HG02943 (cell line): ENCODE results near the gene GPD2.
A peak's percentile ranks its signal among the peaks of the same experiment; 100 is the strongest.
"Not testable (repeated sequence)": the region's sequence is repeated elsewhere in the genome, so short reads cannot be mapped to it uniquely, and the experiment has no call there.

Source experiments
- ATAC-seq: cut with Tn5 transposase; IDR thresholded peaks from one replicate; pipeline ENCODE4 v1.9.1; 2021; ENCODE audit warnings: mild to moderate bottlenecking, low read depth, moderate library complexity; ENCODE audit not compliant: unreplicated experiment

Gene GPD2

DNA sequence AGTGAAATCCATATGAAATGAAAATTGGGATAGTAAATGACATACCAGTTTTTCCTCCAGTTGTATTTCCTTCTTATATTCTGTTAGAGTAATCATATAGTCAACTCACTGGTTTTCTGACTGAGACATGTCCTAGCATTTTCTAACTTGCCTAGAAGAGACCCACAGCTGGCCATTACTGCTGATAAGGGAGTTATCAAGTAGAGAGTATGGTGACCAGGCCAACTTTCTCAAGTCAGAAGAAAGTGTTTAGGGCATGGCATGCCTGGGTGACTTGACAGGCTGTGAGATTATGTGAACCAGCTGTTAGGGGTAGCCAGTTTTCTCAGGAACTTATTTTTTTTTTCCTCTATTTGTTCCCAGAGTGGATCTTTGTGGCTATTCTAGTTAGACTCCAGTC is 81.2 kb downstream of the GPD2 start:
- no peak for ATAC-seq

DNA sequence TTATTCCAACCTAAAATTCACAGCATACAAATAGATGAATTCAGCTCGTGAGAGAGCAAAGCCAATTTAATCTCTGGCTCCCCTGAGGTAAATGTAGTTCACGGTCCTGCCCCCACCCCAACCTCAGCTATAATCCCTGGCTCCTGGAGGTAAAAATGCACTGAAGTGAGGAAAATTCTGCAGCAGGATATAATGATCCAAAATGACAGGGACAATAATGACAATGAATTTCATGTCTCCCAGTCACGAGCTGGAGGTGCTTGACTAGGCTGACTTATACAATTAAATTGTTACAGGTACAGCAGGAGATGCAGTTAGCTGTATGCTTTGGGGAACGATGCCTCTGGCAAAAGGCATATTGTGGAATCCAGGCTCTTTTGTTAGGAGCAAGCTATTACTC is 82.0 kb downstream of the GPD2 start:
- no peak for ATAC-seq

DNA sequence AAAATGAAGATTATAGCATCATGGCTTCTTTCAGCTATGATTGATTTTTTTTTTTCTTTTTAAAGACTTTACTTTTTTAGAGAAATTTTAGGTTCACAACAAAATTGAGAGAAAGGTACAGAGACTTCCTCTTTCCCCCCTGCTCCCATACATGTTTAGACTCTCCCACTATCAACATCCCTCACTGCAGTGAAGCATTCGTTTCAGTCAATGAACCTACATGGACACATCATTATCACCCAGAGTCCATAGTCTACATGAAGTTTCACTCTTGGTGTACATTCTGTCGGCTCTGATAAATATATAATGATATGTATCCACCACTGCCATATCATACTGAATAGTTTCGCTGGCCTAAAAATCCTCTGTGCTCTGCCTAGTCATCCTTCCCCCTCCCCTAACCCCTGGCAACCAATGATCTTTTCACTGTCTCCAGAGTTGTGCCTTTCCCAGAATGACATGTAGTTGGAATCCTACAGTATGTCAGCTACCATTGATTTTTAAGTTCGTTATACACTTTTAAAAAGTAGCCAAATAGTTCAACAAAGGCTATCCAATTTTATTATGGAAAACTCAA is 86.8 kb downstream of the GPD2 start:
- no peak for ATAC-seq

DNA sequence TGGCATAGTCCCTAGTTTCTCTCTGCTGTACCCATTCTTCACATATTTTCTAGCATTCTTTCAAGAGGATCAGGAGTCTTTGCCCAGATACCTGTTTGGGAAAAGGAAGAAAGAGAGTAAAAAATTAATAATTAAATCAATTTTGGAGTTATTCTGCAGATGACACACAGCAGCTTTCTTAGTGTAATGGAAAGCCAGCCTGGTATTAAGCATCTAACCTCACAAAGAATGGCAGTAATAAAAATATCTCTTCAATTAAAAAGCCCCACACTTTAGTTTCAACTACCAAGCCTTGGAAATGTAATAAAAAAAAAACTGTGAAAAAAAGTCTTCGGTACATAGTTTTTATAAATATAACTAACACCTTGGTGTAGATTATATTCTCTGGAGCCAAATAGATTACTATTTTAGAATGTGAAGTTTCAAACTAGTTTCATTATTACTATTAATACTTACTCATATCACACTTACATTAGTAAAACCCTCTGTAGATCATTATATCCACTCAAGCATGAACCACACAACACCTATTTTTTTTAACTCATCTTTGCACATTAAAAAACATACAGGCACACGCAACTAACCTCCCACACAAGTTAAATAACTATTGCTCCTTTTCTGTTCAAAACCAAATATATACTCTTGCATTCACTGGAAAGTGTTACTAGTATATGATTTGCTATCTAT is 90.9 kb downstream of the GPD2 start:
- peak; percentile 96 for ATAC-seq

DNA sequence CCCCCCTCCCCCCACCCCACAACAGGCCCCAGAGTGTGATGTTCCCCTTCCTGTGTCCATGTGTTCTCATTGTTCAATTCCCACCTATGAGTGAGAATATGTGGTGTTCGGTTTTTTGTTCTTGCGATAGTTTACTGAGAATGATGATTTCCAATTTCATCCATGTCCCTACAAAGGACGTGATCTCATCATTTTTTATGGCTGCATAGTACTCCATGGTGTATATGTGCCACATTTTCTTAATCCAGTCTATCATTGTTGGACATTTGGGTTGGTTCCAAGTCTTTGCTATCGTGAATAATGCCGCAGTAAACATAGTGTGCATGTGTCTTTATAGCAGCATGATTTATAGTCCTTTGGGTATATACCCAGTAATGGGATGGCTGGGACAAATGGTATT is 92.4 kb downstream of the GPD2 start:
- not testable (repeated sequence) for ATAC-seq

DNA sequence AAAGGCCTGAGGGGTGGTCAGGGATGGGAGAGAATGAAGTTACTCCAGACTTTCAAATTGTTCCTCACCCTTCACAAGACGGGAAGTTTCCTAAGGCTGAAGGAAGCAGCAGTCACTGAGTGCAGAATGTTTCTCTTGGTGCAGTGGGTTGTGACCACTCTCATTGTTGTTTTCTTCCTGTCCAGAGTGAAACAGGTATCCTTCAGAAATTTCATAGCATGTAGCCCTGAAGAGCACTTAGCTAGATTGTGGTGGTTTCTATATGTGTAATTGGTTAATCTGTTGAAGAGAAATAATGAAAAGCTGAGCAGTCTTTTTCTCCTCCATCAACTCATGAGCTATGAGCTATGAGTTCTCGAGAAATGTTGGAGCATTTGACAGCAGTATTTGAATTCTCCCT is 96.8 kb downstream of the GPD2 start:
- peak; percentile 50 for ATAC-seq

DNA sequence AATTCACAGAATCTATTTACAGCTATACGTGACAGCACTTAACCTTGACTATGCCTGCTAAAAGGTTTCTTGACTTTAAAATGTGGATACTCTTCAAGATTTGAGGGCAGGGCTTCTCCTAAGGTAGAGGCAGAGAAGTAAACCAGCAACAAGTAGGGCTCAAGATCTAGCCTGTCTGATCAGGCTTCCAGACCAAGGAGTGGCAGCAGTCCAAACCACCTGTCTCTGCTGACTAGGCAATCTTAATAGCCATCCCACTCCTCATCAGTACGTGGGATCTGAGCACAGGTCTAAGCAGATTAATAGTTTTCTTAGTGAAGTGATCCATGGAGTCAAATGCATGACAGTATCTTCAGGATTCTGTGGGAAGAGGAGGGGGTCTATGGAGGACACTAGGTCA is 100.4 kb downstream of the GPD2 start:
- no peak for ATAC-seq

DNA sequence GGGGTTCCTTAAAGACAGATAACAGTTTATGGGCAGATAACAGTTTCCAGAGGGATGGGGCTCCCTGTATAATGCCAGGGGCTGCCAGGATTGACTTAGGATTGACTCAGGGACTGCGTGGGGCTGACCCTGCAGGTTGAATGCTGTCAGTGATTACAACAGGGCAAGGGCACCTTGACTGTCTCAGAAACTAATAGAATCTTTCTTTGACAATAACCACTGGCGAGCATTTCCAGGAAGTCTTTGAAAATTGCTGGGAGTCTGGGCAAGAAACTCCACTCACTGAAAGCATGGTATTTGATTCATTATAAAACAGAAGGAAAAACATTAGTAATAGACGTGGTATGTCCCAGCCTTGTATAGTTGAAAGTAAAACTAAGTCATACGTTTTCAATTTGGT is 101.0 kb downstream of the GPD2 start:
- no peak for ATAC-seq

DNA sequence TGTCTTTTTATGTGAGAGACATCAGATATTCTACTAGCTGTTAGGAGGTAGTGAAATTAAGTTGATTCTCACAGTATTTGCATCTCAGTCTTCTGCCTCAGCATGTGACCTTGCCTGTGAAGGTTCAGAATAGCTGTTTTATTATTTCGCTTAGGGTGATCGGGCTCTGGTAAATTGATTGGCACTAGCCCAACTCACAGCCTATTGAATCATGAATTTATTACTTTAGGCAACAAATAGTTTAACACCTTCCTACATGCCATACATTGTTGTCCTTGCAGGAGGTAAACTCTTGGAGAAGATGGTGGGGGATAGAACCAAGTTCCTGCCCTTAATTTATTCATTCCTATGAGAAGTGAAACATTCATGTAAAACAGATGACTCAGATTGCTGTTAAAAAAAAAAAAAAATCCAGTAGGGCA is 101.9 kb downstream of the GPD2 start:
- peak; percentile 55 for ATAC-seq

DNA sequence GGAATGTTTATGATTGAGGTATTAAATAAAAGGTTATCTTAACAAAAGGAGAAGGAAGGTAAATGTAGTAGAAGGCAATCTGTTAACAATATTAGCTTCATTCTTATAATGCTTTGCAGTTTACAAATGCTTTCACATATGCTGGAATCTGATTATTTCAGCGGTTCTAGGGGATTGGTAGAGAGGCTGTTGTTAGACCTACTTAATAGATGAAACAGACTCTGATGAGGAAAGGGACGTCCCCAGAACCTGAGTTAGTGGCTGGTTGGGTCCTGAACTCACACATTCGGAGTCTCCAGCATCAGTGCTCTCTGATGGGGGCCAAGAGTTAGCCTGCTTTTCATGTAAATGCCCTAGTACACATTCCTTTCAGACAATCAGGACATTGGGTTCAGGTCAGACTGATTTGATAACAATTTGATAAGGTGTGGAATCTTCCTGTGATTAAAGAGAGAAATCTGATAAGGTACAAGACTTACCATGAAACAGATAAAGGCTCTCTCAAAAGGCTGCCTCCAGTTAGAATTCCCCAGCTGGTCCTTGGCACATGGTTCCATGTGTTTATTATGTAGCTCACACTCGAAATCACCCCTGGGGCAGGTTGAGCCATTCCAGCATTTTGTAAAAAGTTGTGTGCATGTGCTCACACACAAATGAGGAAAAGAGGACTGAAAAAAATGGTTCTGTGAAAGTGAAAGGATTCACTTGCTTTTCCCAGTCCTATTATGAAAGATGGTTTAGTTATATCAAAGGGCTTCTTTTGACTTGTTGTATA is 103.1 kb downstream of the GPD2 start:
- no peak for ATAC-seq

DNA sequence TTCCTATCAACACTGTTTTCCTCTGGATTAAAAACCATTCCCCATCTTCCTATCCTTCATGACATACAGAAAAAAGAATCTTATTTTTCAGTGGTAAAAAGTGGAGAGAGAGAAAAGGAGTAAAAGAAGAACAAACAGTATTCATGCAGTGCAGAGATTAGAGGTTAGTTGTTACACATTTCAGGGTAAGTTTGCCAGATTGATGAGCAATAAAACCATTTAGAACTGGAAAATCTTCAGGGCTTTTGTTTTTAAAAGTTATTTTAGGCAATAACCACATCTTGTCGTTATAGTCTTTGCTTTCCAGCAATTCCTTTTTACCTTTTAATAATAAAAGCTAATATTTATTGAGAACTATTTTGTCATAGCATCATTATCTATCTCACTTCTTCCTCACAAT is 104.5 kb downstream of the GPD2 start:
- no peak for ATAC-seq

DNA sequence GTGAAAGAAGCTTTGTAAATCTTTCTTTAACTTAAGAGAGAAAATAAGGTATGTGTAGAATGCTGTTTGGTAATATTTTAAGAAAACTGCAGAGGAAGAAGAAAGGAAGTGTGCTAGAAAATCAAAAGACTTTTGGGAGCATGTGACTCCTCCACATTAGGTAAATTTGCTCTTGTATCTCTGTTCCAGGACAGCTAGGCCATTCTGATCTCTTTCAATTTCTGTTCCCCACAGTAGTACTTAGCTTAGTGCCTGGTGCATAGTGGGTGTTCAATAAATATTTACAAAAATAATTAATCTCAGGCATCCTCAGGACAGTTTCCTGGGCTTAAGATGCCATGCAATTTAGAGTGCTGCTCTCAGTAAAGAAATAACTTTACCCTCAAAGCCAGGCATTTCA is 105.0 kb downstream of the GPD2 start:
- peak; percentile 40 for ATAC-seq

DNA sequence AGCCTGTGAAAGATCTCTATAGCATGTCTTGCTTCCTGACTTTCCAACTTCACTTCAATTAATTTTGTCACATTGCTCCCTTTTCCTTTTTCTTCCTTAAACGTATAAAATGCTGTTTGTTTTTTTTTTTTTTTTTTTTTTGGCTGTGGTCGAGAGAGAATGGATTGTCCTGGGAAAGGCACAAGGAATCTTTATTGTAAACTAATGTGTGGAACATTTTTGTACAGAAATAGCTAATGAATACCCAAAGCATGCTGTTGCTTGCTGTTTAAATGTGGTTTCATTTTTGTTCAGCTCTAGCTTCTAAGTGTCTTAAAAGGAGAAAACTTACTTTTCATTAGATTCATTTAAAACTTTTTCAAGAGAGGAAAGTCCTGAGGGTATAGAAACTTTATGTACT is 105.5 kb downstream of the GPD2 start:
- no peak for ATAC-seq

DNA sequence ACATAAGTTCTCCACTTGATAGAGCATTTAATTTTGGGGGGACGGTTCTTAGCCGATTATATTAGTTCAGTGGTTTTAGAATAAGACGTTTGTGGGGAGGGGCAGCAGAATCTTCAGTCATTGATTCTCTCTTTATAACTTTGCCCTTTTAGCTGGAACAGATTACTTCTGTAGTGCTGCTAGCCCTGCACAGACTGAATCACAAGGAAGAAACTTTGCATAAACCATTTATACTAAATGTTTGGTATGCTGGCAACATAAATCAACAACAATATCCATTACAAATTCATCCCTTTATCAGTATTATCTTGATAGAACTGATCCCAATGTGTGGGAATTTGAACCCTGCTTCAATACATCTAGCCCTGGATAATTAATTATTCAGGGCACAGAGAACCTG is 112.2 kb downstream of the GPD2 start:
- no peak for ATAC-seq

DNA sequence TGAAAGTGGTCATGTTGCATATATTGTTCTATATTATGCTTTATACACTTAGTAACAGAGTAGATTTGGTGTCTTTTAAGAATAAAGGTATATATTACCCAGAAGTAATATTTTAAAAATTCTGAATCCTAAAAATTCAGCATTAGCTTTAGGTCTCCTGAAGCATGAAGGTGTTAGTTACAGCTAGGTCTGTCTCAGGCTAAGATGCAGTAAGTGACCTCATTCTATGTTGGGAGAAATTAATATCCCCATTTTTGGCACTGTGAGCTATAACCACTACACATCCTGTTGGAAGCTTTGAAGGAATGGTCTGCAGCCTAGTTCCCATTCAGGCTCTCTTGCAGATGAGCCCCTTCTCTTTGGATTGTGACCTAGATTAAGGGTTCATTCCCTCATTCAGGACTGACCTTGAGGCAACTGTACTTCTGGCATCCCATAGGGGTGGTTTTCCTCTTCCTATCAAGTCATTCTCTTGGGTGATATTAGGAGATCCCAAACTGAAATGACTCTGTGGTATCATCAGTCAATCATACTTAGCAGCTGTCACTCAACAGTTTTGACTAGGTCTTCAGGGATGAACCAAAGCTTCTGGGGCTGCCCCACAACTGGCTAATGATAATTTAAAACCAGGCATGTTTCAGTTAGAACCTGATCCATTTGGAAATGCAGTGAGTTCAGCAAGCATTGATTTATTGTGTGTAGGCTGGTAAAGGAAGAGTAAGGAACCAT is 117.7 kb downstream of the GPD2 start:
- ATAC-seq = no peak

DNA sequence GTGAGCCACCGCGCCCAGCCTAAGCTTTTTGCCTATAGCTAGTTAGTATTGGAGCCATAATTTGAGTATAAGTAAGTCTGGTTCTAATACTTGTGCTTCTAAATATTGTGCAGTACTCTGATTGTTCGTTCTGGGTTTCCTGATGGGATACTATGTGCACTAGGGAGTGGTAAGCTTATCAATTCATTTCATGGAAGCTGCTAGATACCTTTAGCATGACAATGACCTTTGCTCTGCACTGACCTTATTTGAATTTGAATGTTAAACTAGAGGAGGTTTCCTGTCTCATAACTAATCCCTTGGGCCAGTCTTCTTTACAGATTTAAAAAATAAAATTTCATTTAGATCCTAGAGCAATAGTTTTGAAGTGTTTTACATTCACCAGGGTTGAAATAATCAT is 125.1 kb downstream of the GPD2 start:
- ATAC-seq = no peak

DNA sequence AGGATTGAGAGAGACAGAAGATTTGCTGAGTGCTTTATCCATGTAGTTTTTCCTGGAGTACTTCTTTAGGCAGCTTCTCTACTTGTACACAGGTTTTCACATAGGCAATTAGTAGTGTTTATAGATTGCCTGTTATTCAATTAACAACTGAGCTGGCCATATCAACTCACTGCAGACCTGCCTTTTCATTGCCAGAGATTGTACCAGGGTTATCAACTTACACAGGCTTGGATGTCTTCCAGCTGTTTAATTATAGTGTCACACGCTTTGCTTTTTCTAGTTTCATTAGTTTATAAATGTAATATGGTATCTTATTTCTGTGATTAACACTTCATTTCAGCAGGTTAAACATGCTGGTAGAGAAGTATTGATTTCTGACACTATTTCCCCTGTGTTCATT is 125.9 kb downstream of the GPD2 start:
- no peak for ATAC-seq

DNA sequence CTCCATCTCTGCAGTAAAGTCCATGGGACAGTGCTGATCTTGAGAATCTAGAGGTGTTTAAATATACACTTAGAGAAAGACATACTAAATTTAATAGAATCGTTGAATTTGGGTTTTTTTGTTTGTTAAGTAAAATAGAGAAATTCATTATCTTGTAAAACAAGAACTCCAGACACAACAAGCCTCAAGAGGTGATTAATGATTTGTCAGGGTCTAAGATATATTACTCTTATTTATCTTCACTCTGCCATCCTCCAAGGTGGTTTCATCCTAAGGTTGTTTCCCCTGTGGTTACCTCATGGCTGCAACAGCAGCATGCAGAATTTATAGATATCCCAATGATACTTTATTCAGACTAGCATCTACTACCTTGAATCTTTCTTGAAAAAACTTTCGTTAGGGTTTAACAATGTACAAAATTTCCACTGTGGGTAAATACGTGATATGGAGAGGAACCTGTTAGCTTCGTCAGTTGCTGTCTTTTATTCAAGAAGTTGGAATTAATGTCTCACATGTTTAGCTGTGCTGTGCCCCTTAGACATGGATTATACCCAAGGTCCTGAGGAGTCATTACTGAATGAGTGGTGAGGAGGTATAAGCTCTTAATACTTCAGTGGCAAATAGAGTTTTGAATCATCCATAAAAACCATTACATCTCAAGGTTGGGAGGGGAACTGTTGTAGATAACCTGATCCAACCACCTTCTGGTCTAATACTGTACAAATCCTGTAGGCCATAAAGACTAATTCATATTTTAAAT is 128.0 kb downstream of the GPD2 start:
- no peak for ATAC-seq

DNA sequence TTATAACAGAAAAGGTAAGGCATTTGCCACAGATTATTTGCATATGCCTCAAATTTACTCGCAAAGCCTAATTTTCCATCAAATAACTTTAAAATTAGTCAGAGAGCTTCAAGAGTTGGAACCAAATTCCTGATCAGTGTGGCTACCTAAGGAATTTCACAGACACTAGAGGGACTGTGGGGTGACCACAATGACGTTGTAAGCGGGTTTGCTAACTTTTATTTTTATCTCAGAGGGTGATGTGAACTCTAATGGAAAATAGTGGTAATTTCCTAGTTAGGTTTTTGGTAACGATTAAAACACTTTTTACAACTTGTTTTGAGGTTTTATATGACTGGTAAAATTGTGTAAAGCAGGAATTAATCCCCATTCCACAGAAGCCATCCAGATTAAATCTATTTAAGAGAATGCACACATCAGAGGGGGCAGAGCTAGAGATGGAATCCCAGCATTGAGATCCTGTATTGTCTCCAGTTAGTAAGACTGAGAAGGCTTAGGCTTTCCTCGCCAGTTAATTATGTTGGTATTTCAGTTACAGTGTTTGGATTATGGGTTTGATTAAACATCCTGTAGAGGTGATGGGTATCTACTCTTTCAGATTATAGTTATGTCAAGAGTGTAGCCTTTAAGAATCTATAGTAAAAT is 129.0 kb downstream of the GPD2 start:
- ATAC-seq = no peak

DNA sequence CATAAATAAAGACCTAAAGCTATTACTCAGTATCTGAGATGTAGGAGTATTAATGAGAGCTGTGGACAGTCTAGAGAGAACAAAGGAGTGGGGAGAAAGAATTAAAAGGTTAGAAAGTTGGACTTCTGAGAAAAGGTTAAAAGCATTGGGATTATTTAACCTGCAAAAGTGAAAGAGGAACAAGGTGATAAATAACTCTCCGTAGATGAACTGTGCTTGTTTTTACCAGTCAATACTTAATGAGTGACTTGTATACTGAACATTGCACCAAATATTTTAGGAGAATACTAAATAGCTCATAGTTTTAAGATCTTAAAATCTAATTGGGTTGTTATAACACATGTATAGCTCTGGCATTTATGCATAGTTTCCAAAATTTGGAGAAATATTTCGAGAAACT is 137.5 kb downstream of the GPD2 start:
- no peak for ATAC-seq
